Keratinocyte (primary cell): ENCODE measurements around the gene SRGAP2. TPM values are rescaled to one million over a fixed set of nuclear protein-coding genes. Genes with fewer than 3 reads are reported as not detected.
"Not testable (repeated sequence)": the region's sequence is repeated elsewhere in the genome, so short reads cannot be mapped to it uniquely, and the experiment has no call there.

Experiments used
- DNase-seq: peaks from one replicate; pipeline ENCODE4 v3.0.0-alpha.2; 2011; ENCODE audit warnings: low read depth, missing footprints, low spot score
- FAIRE-seq: peaks from 2 replicates; lab custom pipeline; 2011; peaks lifted over from hg19 to GRCh38; lab: Jason Lieb, UNC
- H2AFZ ChIP-seq: 2 replicates; pipeline ENCODE4 v1.6.0; 2012; ENCODE audit warnings: low read length, control low read depth, inconsistent platforms; ENCODE audit not compliant: control insufficient read depth
- H3K27ac ChIP-seq: 2 replicates; pipeline ENCODE4 v1.5.1; 2011; ENCODE audit warnings: low read length; ENCODE audit not compliant: control insufficient read depth, insufficient read depth
- H3K27me3 ChIP-seq: 3 replicates; pipeline ENCODE4 v1.6.0; 2011; ENCODE audit warnings: low read length; ENCODE audit not compliant: control insufficient read depth, insufficient read depth; ENCODE audit errors: extremely low read depth
- H3K36me3 ChIP-seq, 2 experiments: 2 replicates in 1 of 2; 3 replicates in 1 of 2; pipeline ENCODE4 v1.5.1; 2011; ENCODE audit warnings: low read length in 2 of 2, mild to moderate bottlenecking in 1 of 2; ENCODE audit not compliant: control insufficient read depth in 2 of 2, insufficient read depth in 2 of 2; ENCODE audit errors: extremely low read depth in 1 of 2
- H3K4me1 ChIP-seq: 3 replicates; pipeline ENCODE4 v1.5.1; 2011; ENCODE audit warnings: low read length; ENCODE audit not compliant: control insufficient read depth, insufficient read depth; ENCODE audit errors: extremely low read depth
- H3K4me2 ChIP-seq: 3 replicates; pipeline ENCODE4 v1.6.0; 2011; ENCODE audit warnings: low read depth, low read length; ENCODE audit not compliant: control insufficient read depth, insufficient read depth; ENCODE audit errors: extremely low read depth
- H3K4me3 ChIP-seq, 3 experiments: fragments of 200-600 bp in 1 of 3; sonication (generic) in 1 of 3; 2 replicates in 2 of 3; 3 replicates in 1 of 3; pipeline ENCODE4 v1.5.1; 2011 to 2016; ENCODE audit warnings: low read length in 3 of 3, mild to moderate bottlenecking in 3 of 3, control low read depth in 2 of 3, inconsistent platforms in 1 of 3, low read depth in 1 of 3, mixed read lengths in 1 of 3, mixed run types in 1 of 3, moderate library complexity in 1 of 3; ENCODE audit not compliant: control insufficient read depth in 2 of 3, insufficient read depth in 2 of 3; ENCODE audit errors: extremely low read depth in 1 of 3
- H3K79me2 ChIP-seq: 2 replicates; pipeline ENCODE4 v1.6.0; 2012; ENCODE audit warnings: low read length; ENCODE audit not compliant: control insufficient read depth, insufficient read depth
- H3K9ac ChIP-seq: 3 replicates; pipeline ENCODE4 v1.6.0; 2011; ENCODE audit warnings: low read length; ENCODE audit not compliant: control insufficient read depth, insufficient read depth; ENCODE audit errors: extremely low read depth
- H3K9me1 ChIP-seq: 3 replicates; pipeline ENCODE4 v1.6.0; 2011; ENCODE audit warnings: low read length; ENCODE audit not compliant: control insufficient read depth, insufficient read depth; ENCODE audit errors: extremely low read depth
- H3K9me3 ChIP-seq: 2 replicates; pipeline ENCODE4 v1.5.1; 2012; ENCODE audit warnings: low read depth, low read length; ENCODE audit not compliant: control insufficient read depth
- H4K20me1 ChIP-seq: 3 replicates; pipeline ENCODE4 v1.6.0; 2011; ENCODE audit warnings: low read length; ENCODE audit not compliant: control insufficient read depth, insufficient read depth; ENCODE audit errors: extremely low read depth
- dilution Hi-C: fragments of 300-500 bp; cut with MboI; formaldehyde crosslinking; loops from one replicate; pipeline ENCODE4 v1.7.0; 2020; ENCODE audit warnings: low sequenced_read_pairs; ENCODE audit not compliant: extremely low pct_ligation_motif_present
- polyA minus RNA-seq, 3 experiments: library from RNA; depleted of rRNA, polyadenylated mRNA; stranded (reverse); fragments of >200 nt; gene quantifications; 1 replicate in 1 of 3; 2 replicates in 1 of 3; 3 replicates in 1 of 3; pipeline ENCODE4 v1.2.3, GENCODE V29; 2011
- polyA plus RNA-seq, 5 experiments: library from polyadenylated mRNA; depleted of rRNA in 3 of 5; stranded (reverse) in 3 of 5; stranded (forward) in 1 of 5; unstranded in 1 of 5; fragments of >200 nt; gene quantifications; 1 replicate in 1 of 5; 2 replicates in 3 of 5; 3 replicates in 1 of 5; pipeline versions ENCODE4 v1.2.1 to v1.2.3, GENCODE V29; 2011 to 2012; ENCODE audit warnings: missing spikeins in 2 of 5, low read depth in 1 of 5, low replicate concordance in 1 of 5

The SRGAP2 gene
- polyA plus RNA-seq (11.2 to 12.7 TPM (median 12.5 TPM) in 3 replicates), polyA minus RNA-seq (23.3 to 42.4 TPM (median 42.3 TPM) in 3 replicates)
- polyA plus RNA-seq (2011; ENCODE audit: low read depth), result 24.3 TPM
- 11.3 and 15.6 TPM in 2 replicates for polyA plus RNA-seq (2011; cell fraction: cytosol; rRNA removed)
- 52.6 and 64.3 TPM in 2 replicates for polyA plus RNA-seq (2011; cell fraction: nucleus; rRNA removed)
- 17.6 and 27.9 TPM in 2 replicates for polyA plus RNA-seq (2012; ENCODE audit: low replicate concordance)
- polyA minus RNA-seq (2011; cell fraction: cytosol; rRNA and poly(A)+ RNA removed), result 35.5 TPM
- 61.7 and 82.5 TPM in 2 replicates for polyA minus RNA-seq (2011; cell fraction: nucleus; rRNA and poly(A)+ RNA removed)

- DNase-seq, result peak; percentile 4
- H3K9me3 ChIP-seq, H3K4me2 ChIP-seq, H2AFZ ChIP-seq, FAIRE-seq, H3K27ac ChIP-seq, H3K79me2 ChIP-seq, H3K4me1 ChIP-seq, H3K36me3 ChIP-seq, H3K27me3 ChIP-seq, H4K20me1 ChIP-seq, H3K9me1 ChIP-seq, dilution Hi-C loops: not testable (repeated sequence)
- Histone ChIP-seq H3K9ac (peak within 1 kb of the TSS; percentile 44), H3K4me3 (peak within 1 kb of the TSS; percentile 29 to 43 (median 43))
Observed at GRCh38 chr1:206203364-206204158, at the start of gene SRGAP2. SRGAP2 (plus strand) TSS chr1:206203541; CDS start chr1:206205971, 2,430 bp downstream.

- H3K9ac ChIP-seq, H4K20me1 ChIP-seq, H3K4me3 ChIP-seq, H3K9me3 ChIP-seq, H2AFZ ChIP-seq, H3K4me2 ChIP-seq, FAIRE-seq, H3K36me3 ChIP-seq, H3K4me1 ChIP-seq, H3K9me1 ChIP-seq, dilution Hi-C loops, DNase-seq, H3K27ac ChIP-seq, H3K27me3 ChIP-seq, H3K79me2 ChIP-seq: not testable (repeated sequence)
Observed at GRCh38 chr1:206167350-206168029, 35.9 kb upstream of the SRGAP2 start.

- H3K27ac ChIP-seq, H3K36me3 ChIP-seq, H3K4me1 ChIP-seq, DNase-seq, H3K79me2 ChIP-seq, H3K9me3 ChIP-seq, H4K20me1 ChIP-seq, H3K4me2 ChIP-seq, FAIRE-seq, H3K9ac ChIP-seq, H3K27me3 ChIP-seq, H3K4me3 ChIP-seq, H2AFZ ChIP-seq, dilution Hi-C loops, H3K9me1 ChIP-seq: not testable (repeated sequence)
Observed at GRCh38 chr1:206169794-206170193, 33.5 kb upstream of the SRGAP2 start.

- H3K4me2 ChIP-seq, H3K27me3 ChIP-seq, H3K9me1 ChIP-seq, H3K9ac ChIP-seq, H3K27ac ChIP-seq, H3K4me3 ChIP-seq, H2AFZ ChIP-seq, H4K20me1 ChIP-seq, H3K9me3 ChIP-seq, FAIRE-seq, H3K36me3 ChIP-seq, H3K79me2 ChIP-seq, H3K4me1 ChIP-seq, DNase-seq, dilution Hi-C loops: not testable (repeated sequence)
Observed at GRCh38 chr1:206173110-206173719, 30.1 kb upstream of the SRGAP2 start.
